Activated CD4-positive, alpha-beta T cell treated with anti-CD3 and anti-CD28 coated beads, Interleukin-2, Interleukin-6, amounts not matched to agents 100 ng/mL and 50 ng/mL, durations not matched to agents 16 hours and 8 hours (primary cell): Measurements from ENCODE around the gene MYO3B.
"Not testable (repeated sequence)": the region's sequence is repeated elsewhere in the genome, so short reads cannot be mapped to it uniquely, and the experiment has no call there.

Experiments used
- DNase-seq: peaks from one replicate; pipeline ENCODE4 v3.0.0-alpha.2; 2020

Gene MYO3B

GRCh38 chr2:170656669-170657068 is 478.7 kb downstream of the MYO3B start:
- no peak for DNase-seq

- DNase-seq, result no peak
These were observed 482.5 kb downstream of the MYO3B start for GRCh38 chr2:170660409-170660808.

- DNase-seq, result no peak
These were observed 487.8 kb downstream of the MYO3B start for GRCh38 chr2:170665743-170666142.

GRCh38 chr2:170669909-170670308 is 492.0 kb downstream of the MYO3B start:
- no peak for DNase-seq

GRCh38 chr2:170670651-170671050 is 492.7 kb downstream of the MYO3B start:
- no peak for DNase-seq

- DNase-seq, result no peak
These were observed 493.1 kb downstream of the MYO3B start for GRCh38 chr2:170671079-170671478.

GRCh38 chr2:170674282-170674681 is 496.3 kb downstream of the MYO3B start:
- not testable (repeated sequence) for DNase-seq

GRCh38 chr2:170675701-170676100 is 497.8 kb downstream of the MYO3B start:
- DNase-seq, result no peak

GRCh38 chr2:170679607-170680079 is 501.7 kb downstream of the MYO3B start:
- DNase-seq, result no peak

GRCh38 chr2:170680172-170680941 is 502.4 kb downstream of the MYO3B start:
- no peak for DNase-seq

GRCh38 chr2:170681311-170681710 is 503.4 kb downstream of the MYO3B start:
- DNase-seq, result no peak

- no peak for DNase-seq
These were observed 507.6 kb downstream of the MYO3B start for GRCh38 chr2:170685591-170685990.

GRCh38 chr2:170689481-170689880 is 511.5 kb downstream of the MYO3B start:
- DNase-seq, result no peak

- DNase-seq, result no peak
These were observed 512.7 kb downstream of the MYO3B start for GRCh38 chr2:170690640-170691039.

GRCh38 chr2:170694316-170694715 is 516.4 kb downstream of the MYO3B start:
- DNase-seq, result no peak

GRCh38 chr2:170695521-170696410 is 517.8 kb downstream of the MYO3B start:
- DNase-seq, result no peak

- DNase-seq, result no peak
These were observed 519.0 kb downstream of the MYO3B start for GRCh38 chr2:170696948-170697347.

GRCh38 chr2:170701011-170701410 is 523.1 kb downstream of the MYO3B start:
- DNase-seq, result no peak

- DNase-seq, result no peak
These were observed 526.0 kb downstream of the MYO3B start for GRCh38 chr2:170703776-170704476.
